NCI-H82 (cell line): ENCODE results near the gene MPL.

Source experiments
- DNase-seq: peaks from one replicate; lab custom pipeline; 2025; lab: John Stamatoyannopoulos, UW

The MPL gene

DNA sequence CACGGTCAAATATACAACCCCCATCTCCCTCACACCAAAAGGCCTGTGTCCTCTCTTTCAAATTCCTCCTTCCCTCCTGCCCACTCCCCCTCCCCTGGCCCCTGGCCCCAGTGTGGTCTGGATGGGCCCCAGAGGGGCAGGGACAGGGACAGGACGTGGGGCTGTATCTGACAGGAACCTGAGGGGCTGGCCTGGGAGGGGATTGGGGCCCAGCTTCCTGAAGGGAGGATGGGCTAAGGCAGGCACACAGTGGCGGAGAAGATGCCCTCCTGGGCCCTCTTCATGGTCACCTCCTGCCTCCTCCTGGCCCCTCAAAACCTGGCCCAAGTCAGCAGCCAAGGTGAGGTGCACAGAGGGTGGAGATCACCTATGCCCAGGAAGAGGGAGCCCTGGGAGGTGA is at the start of gene MPL:
MPL (plus strand) TSS at position 231 of the 400 bp plus-strand sequence; CDS start at position 262, 31 bp downstream.
- no peak for DNase-seq

- no peak for DNase-seq
Measured at GRCh38 chr1:43288058-43288784, 49.4 kb upstream of the MPL start.

GRCh38 chr1:43288785-43289706 is 48.6 kb upstream of the MPL start:
- DNase-seq: no peak

DNA sequence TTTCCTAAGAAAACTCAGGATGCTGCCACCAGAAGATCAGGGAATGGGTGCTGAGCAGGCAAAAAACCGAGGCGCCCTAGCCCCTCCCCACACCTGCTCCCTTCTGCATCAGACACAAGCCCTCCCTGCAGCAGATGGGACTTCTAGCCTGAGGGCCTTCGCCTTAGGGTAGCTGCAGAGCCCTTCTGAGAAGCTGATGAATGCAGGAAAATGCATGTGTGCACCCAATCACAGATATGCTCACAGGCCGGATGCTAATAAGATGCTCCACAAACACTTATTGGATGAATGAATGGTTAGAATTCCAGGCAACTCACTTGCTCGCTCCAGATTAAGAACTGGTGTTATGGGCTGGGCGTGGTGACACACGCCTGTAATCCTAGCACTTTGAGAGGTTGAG is 45.4 kb upstream of the MPL start:
- peak; percentile 55 for DNase-seq

DNA sequence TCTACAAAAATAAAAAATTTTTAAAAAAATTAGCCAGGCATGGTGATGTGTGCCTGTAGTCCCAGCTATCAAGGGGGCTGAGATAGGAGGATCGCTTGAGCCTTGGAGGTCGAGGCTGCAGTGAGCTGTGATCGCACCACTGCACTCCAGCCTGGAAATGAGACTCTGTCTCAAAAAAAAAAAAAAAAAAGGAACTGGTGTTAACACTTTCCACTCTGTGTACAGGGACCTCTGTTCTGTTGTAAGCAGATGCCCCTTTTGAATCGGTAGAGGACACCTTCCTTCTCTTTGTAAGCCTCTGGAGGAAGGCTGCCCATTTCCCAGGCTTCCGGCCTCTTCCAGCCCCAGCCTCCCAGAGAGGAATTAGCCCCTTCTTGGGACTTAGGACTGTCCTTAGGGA is 44.9 kb upstream of the MPL start:
- DNase-seq: no peak

DNA sequence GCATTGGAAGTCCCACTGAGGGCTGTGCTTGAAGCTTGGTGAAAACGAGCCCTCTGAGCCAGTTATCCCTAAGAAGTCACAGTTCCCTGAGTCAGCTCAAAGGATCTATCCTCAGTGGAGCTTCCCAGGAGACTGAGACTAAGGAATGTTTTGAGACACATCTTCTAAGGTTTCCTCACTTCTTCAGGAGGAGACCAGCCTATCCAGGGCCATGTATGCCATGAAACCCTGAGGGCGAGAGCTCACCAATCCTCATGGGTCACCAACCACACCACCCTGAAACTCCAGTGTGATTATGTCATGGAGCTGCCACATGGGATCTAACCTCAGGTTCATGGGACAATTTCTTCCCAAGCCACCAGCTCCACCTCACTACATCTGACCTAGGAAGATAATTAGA is 44.4 kb upstream of the MPL start:
- no peak for DNase-seq

- no peak for DNase-seq
Measured at GRCh38 chr1:43293896-43294760, 43.5 kb upstream of the MPL start.

GRCh38 chr1:43294761-43295160 is 42.9 kb upstream of the MPL start:
- no peak for DNase-seq

DNA sequence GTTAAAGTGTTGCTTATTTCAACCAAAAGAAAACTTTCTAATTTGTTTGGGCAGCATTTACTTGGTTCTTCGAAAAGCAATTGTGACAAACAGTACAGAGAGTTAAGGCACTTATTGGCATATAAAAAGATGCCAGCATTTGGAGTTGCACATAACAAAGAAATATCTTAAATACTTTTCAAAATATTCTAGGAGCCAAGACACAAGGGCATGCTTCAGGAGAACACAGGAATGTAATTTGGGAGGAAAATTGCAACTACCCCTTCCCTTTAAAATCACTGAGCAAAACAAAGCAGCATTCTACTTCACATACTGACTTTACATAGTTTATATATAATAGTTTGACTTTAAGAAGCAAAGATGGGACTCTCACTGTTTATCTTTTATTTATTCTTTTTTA is 41.4 kb upstream of the MPL start:
- no peak for DNase-seq

- no peak for DNase-seq
Measured at GRCh38 chr1:43298055-43298454, 39.6 kb upstream of the MPL start.

DNA sequence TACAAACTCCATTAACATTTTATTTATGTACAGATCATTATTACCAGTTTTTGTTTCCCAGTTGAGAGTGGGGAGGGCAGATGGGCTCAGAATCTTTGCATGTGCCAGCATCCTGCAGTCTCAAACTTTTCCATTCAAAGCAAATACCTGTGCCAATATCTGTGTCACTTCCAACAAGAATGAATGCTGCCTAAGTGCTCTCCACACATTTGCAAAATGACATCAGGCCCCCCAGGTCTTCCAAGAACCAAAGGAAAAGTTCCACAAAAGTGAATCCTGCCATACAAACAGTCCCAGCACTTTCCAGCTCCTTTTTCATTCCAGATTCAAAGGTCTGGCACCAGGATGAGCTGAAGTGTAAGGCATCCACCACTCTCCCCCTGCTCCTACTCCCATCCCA is 38.5 kb upstream of the MPL start:
- no peak for DNase-seq

- DNase-seq: no peak
Measured at GRCh38 chr1:43300378-43301094, 37.1 kb upstream of the MPL start, which contains the start of gene TIE1. TIE1 (plus strand) TSS chr1:43300982; CDS start chr1:43301072, 90 bp downstream.

DNA sequence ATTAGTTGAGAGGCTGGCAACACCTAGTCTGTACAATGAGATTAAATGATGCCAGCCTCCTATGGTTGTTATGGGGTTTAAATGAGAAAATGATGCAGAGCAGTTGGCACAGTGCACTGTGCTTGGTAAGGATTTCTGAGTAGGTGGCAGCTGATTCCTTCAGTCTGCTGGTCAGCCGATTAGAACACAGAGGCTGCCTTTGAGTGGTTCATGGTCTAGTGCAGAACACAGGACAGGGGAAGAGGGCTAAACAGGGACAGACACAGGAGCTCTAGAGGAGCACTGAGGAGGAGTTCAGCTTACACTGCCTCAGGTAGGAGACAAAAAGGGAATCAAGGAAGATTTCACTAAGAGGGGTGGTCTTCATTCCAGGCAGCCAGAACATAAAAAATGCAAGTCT is 35.4 kb upstream of the MPL start:
- DNase-seq: no peak

DNA sequence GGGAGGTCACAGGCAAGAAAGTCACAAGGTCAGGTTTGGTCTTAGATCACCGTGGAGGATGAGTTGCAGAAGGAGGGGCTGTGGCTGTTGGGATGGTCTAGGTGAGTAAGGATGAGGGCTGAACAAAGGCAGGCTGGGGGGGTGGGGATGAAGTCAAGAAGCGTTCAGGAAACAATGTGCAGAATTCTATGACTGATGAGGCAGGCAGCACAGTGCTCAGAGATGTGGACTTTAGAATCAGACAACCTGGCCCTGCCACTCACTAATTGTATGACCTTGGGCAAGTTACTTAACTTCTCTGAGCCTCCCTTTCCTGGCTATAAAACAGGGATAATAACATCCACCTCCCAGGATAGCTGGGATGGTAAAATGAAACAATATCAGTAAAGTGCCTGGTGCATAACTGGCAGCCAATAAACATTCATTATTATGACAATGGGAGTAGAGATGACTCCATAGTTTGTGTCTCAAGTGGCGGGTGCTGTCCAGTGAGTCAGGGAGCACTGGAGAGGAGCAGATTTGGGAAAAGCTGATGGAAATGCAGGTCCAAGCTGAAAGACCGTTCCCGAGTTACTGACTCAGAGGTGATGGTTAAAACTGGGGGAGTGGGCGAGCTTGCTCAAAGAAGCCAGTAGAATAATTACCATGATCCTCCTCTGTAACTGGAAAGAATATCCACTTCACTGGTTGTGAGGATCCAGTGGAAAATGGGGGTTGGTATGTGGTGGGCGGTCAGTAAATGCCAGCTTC is 34.7 kb upstream of the MPL start:
- no peak for DNase-seq

DNA sequence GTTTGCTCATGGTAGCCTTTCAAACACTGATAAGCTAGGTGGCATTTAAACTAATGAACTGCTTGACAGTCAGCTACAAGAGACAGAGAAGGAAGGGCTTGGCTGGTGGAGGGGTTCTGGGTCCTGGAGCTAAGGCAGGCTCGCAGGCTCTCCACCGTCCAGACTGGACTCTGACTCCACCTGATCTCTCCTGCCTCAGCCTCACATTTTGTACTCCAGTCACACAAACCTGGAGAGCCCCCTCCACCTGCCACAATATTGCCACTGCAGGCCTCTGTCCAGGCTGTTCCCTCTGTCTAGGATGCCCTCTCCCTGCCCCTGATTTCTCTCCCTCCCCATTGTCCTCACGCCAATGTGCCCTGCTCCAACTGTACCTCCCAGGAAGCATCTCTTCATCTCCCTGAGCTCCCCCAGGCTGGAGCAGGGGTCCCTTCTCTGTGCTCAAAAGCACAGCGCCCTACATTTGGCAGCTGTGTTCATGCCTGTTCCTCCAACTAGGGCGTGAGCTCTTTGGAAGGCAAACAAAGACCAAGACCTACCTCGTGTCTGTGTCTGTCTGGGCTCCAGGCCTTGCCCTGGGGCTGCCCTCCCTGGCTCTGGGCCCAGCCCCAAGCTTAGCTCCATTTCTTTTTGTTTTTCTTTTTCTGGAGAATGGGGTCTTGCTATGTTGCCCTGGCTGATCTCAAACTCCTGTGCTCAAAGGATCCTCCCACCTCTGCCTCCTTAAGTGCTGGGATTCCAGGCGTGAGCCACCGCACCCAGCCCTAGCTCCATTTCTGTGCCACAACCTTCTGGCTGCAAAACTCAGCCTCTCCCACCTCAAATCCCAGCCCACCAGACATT is 33.9 kb upstream of the MPL start:
- no peak for DNase-seq

DNA sequence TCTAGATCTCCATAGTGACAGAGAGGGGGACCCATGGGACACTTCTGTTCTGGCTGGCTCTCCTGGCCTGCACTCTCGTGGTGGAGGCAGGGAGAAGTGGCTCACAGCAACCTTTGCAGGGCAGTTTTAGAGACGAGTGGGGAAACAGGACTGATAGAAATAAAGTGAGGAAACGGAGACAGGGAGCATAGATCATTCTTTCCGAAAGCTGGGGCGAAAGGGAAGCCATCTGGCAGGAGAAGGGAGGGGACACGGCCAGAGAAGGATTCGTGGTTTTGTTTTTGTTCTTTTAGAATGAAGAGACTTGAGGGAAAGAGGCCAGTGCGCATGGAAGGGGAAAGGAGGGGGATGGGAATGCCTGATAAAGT is 33.3 kb upstream of the MPL start:
- DNase-seq: no peak

DNA sequence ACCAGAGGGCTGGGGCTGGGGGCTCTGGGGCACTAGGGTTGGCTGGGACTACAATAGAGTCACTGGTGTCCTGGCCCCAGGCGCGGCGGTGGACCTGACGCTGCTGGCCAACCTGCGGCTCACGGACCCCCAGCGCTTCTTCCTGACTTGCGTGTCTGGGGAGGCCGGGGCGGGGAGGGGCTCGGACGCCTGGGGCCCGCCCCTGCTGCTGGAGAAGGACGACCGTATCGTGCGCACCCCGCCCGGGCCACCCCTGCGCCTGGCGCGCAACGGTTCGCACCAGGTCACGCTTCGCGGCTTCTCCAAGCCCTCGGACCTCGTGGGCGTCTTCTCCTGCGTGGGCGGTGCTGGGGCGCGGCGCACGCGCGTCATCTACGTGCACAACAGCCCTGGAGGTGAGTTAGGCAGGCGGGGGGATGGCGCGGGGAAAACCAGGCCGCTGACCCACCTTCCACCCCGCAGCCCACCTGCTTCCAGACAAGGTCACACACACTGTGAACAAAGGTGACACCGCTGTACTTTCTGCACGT is 32.8 kb upstream of the MPL start:
- no peak for DNase-seq

DNA sequence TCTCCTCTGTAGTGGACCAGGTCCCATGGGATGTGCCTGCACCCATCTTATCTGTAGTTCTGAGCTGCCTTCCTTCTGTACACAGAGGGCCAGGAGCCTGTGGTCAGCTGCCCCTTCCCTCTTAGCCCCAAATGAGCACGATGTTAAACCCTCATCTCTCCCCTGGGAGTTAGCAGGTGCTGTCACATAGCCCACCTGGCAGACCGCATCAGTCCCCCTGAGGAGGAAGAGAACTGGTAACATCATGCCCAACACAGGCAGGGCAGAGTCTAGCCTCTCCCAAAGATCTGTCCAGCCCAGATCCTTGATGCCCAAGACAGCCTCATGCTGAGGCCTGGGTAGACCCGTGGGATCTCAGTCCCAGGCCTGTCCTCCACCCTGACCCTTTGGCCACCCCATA is 32.2 kb upstream of the MPL start:
- no peak for DNase-seq

DNA sequence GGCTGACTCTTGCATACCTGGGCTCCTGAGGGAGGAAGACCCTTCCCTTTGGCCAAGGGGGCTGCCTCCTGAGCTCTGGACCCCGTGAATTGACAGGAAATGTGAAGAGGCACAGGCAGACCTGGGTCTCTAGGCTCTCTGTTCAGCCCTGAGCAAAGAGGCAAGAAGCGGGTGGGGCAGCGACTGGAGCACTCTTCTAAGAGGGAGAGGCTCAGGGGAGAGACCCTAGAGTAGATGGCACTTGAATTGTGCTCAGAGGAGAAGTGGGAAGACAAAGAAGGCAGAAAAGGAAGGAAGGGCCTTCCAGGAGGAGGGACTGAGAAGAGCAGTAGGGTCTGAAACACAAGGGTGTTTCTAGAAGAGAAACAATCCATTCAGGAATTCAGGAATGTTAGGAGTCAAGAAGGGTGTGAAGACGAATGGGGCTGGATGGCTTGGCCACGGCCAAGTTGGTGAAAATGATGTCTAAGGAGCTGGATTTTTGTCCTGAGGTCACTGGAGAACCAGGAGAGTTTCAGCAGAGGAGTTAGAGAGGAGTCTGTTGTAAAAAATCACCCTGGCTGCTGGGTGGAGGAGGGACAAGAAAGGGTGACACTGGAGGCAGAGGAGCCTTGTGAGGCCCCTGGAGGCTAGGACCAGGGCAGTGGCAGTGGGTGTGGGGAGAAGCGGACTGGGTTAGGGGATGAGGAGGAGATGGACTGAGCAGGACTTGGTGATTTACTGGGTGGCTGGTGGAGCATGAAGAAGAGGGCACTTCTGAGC is 31.5 kb upstream of the MPL start:
- no peak for DNase-seq
